Body of pancreas (tissue), 4 donors: ENCODE data around the gene RSPRY1.

Experiments
- POLR2A ChIP-seq, 3 donors: fragments of 450-650 bp; IDR thresholded peaks; one replicate each; pipeline ENCODE4 v1.6.1; 2016; ENCODE audit warnings: antibody characterized with exemption in 3 of 3, mild to moderate bottlenecking in 2 of 3
- TF ChIP-seq, protein P1 (sequence below), 7 experiments: fragments of 450-650 bp in 4 of 7; fragments of 200-600 bp in 3 of 7; sonication (generic) in 3 of 7; IDR thresholded peaks; one replicate each; pipeline ENCODE4 v1.5.1; 2016 to 2019; ENCODE audit warnings: antibody characterized with exemption in 7 of 7

DNA sequence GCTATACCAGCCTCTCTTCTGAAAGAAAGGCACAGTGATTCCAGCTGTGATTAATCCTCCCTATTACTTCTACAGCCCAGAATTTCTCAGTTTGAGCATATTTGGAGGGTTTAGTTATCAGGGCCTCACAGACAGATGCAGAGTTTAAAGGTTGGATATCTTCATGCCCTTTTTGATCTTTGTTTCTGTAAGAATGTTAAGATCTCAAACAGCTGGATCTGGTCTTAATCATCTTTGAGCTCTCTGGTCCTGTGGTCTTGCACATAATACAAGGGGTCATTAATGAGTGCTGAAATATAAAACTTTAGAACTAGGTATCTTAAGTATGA is 49.9 kb downstream of the RSPRY1 start:
- TF ChIP-seq, protein P1, sequence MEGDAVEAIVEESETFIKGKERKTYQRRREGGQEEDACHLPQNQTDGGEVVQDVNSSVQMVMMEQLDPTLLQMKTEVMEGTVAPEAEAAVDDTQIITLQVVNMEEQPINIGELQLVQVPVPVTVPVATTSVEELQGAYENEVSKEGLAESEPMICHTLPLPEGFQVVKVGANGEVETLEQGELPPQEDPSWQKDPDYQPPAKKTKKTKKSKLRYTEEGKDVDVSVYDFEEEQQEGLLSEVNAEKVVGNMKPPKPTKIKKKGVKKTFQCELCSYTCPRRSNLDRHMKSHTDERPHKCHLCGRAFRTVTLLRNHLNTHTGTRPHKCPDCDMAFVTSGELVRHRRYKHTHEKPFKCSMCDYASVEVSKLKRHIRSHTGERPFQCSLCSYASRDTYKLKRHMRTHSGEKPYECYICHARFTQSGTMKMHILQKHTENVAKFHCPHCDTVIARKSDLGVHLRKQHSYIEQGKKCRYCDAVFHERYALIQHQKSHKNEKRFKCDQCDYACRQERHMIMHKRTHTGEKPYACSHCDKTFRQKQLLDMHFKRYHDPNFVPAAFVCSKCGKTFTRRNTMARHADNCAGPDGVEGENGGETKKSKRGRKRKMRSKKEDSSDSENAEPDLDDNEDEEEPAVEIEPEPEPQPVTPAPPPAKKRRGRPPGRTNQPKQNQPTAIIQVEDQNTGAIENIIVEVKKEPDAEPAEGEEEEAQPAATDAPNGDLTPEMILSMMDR (IDR thresholded peaks at IDR 0.05) = no peak
- TF ChIP-seq POLR2A (IDR thresholded peaks at IDR 0.05) = no peak
